SK-N-SH (cell line): ENCODE data around the gene CCNO.

ENCODE experiments used
- CHD2 ChIP-seq: fragments of 150-350 bp; IDR thresholded peaks from 2 replicates; pipeline ENCODE4 v1.6.1; 2018; ENCODE audit warnings: low read length; ENCODE audit not compliant: partially characterized antibody
- CTCF ChIP-seq: fragments of 200-600 bp; sonication (generic); IDR thresholded peaks from 2 replicates; pipeline ENCODE4 v1.6.1; 2017; ENCODE audit warnings: antibody characterized with exemption, mild to moderate bottlenecking, moderate library complexity
- FOSL2 ChIP-seq: IDR thresholded peaks from 2 replicates; pipeline ENCODE4 v1.4.0; 2012; ENCODE audit warnings: low read depth, mild to moderate bottlenecking, moderate library complexity, borderline replicate concordance
- GABPA ChIP-seq: IDR thresholded peaks from 2 replicates; pipeline ENCODE4 v1.4.0; 2012; ENCODE audit warnings: low read depth, mild to moderate bottlenecking
- MXI1 ChIP-seq: IDR thresholded peaks from 2 replicates; pipeline ENCODE4 v1.6.1; 2012; ENCODE audit warnings: mild to moderate bottlenecking, low read depth, low read length, improper control_type of control experiment
- POLR2AphosphoS5 ChIP-seq: IDR thresholded peaks from 2 replicates; pipeline ENCODE4 v1.6.1; 2012; ENCODE audit warnings: low read depth, low read length
- RAD21 ChIP-seq: IDR thresholded peaks from 2 replicates; pipeline ENCODE4 v1.6.1; 2012; ENCODE audit warnings: mild to moderate bottlenecking, low read length
- REST ChIP-seq: IDR thresholded peaks from 2 replicates; pipeline ENCODE4 v1.6.1; 2012; ENCODE audit warnings: mild to moderate bottlenecking, low read depth, low read length, moderate library complexity
- SMC3 ChIP-seq: IDR thresholded peaks from 2 replicates; pipeline ENCODE4 v1.6.1; 2012; ENCODE audit warnings: low read depth, low read length, improper control_type of control experiment
- YY1 ChIP-seq: IDR thresholded peaks from 2 replicates; pipeline ENCODE4 v1.4.0; 2012; ENCODE audit warnings: low read depth, mild to moderate bottlenecking

- TF ChIP-seq RAD21 (no peak), REST (no peak), CTCF (no peak), CHD2 (no peak), SMC3 (no peak), POLR2AphosphoS5 (no peak), YY1 (no peak), GABPA (no peak), FOSL2 (no peak), MXI1 (no peak)
Measured at GRCh38 chr5:55227664-55228430, 5.6 kb downstream of the CCNO start.
